GM21447 (cell line): ENCODE results near the gene EEIG2.
"Not testable (repeated sequence)": the region's sequence is repeated elsewhere in the genome, so short reads cannot be mapped to it uniquely, and the experiment has no call there.

Experiments used
- ATAC-seq: cut with Tn5 transposase; IDR thresholded peaks from one replicate; pipeline ENCODE4 v1.9.1; 2021; ENCODE audit not compliant: unreplicated experiment

EEIG2 gene

GRCh38 chr1:108559215-108560186, at the start of gene EEIG2:
Gene EEIG2 (plus strand): TSS chr1:108560100. CDS start chr1:108560429, 329 bp downstream.
- peak; percentile 68 for ATAC-seq

GRCh38 chr1:108511764-108512163, 48.1 kb upstream of the EEIG2 start:
- no peak for ATAC-seq

DNA sequence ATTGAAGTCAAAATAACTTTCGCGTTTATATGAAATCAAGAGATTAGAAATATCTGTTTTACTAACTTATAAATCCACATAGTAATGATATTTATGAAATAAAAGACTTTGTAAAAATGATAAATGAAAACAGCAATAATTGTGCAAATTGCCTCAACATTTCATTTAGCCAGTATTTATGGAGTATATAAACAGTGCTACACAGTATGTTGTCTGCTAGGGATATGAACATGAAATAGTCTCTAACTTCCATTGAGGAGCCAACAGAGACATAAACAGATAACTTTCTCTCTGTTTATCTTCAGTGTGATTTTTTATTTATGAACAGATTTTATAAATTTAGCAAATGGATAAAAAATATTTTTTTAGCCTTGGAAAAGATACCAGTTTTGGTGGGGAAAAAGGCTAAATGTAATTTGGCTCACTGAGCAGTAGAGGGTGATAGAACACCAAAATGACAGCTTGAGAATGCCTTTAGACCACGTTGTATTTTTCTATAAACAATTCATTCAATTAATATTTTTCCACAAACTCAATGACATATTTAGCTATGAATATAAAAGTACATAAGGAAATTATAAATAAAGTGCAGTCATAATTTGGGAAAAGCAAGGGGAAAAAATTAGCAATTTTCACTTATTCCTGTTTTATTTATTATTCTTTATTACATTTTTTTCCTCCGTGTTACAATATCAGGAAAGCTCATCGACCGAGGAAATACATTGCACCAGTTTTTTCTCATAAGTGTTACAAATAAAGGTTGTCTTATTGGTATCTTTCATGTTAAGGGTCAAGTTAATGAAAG, 47.5 kb upstream of the EEIG2 start:
- ATAC-seq: no peak

DNA sequence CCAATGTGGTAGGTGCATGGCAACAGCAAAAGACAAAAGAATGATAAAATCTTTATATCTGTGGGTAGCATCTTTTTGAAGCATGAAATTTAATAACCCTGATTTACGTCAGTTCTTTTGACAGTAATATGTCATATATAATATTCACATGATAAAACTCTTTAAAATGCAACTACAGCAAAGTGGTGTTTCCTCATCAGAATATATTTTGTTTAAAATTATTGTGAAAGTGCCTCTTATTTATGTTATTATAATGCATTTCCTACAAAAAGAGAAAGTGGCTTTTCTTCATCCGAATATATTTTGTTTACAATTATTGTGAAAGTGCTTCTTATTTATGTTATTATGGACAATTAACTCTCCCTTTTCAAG, 46.9 kb upstream of the EEIG2 start:
- ATAC-seq: no peak

GRCh38 chr1:108513914-108514313, 46.0 kb upstream of the EEIG2 start:
- not testable (repeated sequence) for ATAC-seq

GRCh38 chr1:108517301-108517897, 42.5 kb upstream of the EEIG2 start:
- ATAC-seq: not testable (repeated sequence)

- ATAC-seq: no peak
Measured at GRCh38 chr1:108521990-108522393, 37.9 kb upstream of the EEIG2 start.

GRCh38 chr1:108523829-108524228, 36.1 kb upstream of the EEIG2 start:
- no peak for ATAC-seq

DNA sequence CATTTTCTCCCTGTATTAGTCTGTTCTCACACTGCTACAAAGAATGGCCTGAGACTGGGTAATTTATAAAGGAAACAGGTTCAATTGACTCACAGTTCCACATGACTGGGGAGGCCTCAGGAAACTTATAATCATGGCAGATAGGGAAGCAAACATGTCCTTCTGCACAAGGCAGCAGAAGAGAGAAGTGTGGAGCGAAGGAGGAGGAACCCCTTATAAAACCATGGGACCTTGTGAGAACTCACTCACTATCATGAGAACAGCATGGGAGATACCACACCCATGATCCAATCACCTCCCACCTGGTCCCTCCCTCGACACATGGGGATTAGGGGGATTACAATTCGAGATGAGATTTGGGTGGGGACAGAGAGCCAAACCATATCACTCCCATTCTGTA, 35.2 kb upstream of the EEIG2 start:
- no peak for ATAC-seq

GRCh38 chr1:108527135-108527534, 32.8 kb upstream of the EEIG2 start:
- no peak for ATAC-seq

DNA sequence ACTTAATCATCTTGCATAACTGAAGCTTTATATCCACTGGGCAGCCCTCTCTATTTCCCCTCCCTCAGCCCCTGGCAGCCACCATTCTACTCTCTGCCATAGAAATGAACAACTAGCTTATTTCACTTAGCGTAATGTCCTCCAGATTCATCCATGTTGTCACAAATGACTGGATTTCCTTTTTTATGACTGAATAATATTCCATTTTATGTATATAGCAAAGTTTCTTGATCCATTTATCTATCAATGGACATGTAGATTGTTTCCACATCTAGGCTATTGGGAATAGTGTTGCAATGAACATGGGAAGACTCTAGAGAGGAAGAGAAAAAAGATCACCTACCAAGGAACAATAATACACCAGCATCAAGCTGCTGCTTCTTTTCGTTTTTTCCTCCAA, 32.1 kb upstream of the EEIG2 start:
- ATAC-seq: no peak

- ATAC-seq: no peak
Measured at GRCh38 chr1:108531444-108531843, 28.5 kb upstream of the EEIG2 start.

DNA sequence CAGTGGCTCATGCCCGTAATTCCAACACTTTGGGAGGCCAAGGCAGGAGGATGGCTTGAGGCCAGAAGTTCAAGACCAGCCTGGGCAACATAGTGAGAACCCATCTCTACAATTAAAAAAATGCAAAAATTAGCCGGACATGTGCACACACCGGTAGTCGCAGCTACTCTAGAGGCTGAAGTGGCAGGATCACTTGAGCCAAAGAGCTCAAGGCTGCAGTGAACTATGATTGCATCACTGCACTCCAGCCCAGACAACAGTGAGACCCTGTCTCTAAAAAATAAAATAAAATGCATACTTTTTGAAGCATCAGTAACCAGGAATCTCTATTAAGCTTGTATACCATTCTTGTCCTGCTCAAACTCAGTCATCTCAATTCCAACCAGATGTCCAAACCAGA, 27.2 kb upstream of the EEIG2 start:
- no peak for ATAC-seq

DNA sequence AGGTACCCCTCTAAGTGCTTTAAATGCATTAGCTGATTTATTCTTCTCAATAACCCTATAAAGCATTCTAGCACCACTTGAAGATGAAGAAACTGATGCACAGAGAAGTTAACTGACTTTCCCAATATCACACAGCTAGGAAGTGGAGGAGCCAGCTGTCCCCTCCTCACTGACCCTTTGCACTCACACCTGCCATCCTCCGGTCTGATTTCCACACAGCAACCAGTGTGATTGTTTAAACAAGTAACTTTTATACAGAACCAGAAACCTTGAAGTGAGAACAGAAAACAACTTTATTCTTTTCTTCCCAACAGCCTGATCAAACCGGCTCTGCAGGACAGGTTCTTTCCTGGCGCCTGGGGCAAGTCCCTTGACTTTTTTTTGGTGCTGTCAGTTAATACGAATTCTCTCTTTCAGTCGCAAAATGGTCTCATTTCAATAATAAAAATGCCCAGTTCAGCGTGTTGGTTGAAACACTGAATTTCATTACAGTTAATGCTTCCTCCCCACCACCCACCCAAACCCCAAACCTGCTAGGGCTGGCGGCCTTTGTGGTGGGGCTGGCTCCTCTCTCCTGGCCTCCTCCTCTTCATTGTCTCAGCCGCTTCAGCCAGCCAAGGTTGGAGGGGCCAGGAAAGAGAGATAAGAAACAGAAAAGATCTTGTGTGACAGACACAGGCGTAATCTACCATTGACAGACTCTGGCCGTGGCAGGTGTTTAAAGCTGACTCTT, 26.4 kb upstream of the EEIG2 start:
- peak; percentile 59 for ATAC-seq

GRCh38 chr1:108534759-108535158, 25.1 kb upstream of the EEIG2 start:
- no peak for ATAC-seq

- ATAC-seq: not testable (repeated sequence)
Measured at GRCh38 chr1:108535315-108535897, 24.5 kb upstream of the EEIG2 start.

GRCh38 chr1:108536021-108536420, 23.9 kb upstream of the EEIG2 start:
- ATAC-seq: not testable (repeated sequence)

DNA sequence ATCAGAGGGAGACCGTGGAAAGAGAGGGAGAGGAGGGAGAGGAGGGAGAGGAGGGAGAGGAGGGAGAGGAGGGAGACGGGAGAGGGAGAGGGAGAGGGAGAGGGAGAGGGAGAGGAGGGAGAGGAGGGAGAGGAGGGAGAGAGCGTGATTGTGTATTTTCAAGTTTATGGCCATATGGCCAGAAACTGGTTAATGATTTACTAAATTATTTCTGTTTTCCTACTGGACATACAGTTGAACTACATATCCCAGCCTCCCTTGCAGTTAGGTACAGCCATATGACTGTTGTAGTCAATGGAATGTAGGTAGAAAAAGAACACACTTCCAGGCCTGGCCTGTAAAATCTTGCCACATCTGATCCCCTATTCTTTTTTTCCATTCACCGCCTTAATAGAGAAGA, 23.1 kb upstream of the EEIG2 start:
- ATAC-seq: not testable (repeated sequence)

GRCh38 chr1:108537976-108538375, 21.9 kb upstream of the EEIG2 start:
- no peak for ATAC-seq

GRCh38 chr1:108540977-108541376, 18.9 kb upstream of the EEIG2 start:
- ATAC-seq: no peak
